Neuron (in vitro differentiated cells): ENCODE data around the gene BMP2.

Experiments used
- H2AFZ ChIP-seq: one replicate; pipeline ENCODE4 v1.6.1; 2013; ENCODE audit warnings: low read depth, mild to moderate bottlenecking, inconsistent platforms, low read length, moderate library complexity
- H3K27me3 ChIP-seq: one replicate; pipeline ENCODE4 v1.6.1; 2013; ENCODE audit warnings: low read length; ENCODE audit not compliant: insufficient read depth
- H3K36me3 ChIP-seq: one replicate; pipeline ENCODE4 v1.6.1; 2013; ENCODE audit warnings: low read length; ENCODE audit not compliant: insufficient read depth
- H3K4me1 ChIP-seq: one replicate; pipeline ENCODE4 v1.6.1; 2013; ENCODE audit warnings: low read length; ENCODE audit not compliant: insufficient read depth
- H3K4me3 ChIP-seq: 2 replicates; pipeline ENCODE4 v1.5.1; 2013; ENCODE audit warnings: mild to moderate bottlenecking, low read length, moderate library complexity
- H3K9me3 ChIP-seq: one replicate; pipeline ENCODE4 v1.6.1; 2013; ENCODE audit warnings: low read length

BMP2 gene

DNA sequence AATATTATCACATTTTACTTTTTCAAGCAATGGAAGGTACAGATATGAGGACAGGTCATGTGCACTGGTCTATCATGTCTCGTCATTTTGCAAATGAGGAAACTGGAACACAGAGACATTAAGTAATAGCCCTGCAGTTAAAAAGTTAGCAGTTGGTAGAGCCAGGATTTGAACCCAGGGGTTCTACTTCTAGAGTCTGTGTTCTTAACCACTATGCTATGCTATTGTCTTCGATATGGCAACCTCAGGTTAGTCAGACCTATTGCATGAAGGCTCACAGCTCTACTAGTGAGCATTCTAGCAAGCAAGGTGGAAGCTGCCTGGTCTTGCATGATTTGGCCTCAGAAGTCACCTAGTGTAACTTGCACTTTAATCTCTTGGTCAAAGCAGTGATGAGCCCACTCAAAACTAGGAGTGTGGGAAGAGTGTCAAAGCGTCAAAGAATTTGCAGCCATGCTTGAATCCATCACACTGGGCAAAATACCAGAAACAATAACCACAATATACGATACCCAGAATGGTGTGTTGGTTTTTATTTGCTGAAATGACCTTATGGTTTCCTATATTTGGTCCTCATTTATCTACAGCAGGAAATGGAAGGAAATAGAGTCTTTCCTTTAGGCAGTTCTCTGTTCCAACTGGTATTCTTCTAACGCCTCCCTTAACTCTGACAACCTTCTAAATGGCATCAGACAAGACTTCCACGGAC, 20.4 kb upstream of the BMP2 start:
- Histone ChIP-seq H3K36me3 (no peaks in the 10 kb centered on the region), H3K4me1 (no peaks in the 10 kb centered on the region), H2AFZ (no peak overlapping the region), H3K27me3 (no peaks in the 10 kb centered on the region), H3K4me3 (no peak overlapping the region), H3K9me3 (no peaks in the 10 kb centered on the region)

DNA sequence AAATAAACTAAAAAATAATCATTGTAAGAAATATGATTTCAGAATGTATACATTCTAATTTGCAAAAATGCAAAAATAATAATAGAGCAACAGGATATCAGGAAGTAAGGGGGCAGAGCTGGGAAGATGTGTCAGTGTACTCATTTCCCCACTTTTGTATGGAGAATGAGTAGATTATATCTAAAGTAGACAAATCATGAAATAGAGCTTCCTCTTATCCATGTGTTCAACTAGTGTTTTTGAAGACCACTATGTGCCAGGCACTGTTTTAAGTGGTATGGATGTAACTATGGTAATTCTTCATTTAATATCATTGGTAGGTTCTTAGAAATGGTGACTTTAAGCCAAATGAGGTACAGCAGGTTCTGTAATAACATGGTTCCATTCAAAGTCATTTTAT, 17.0 kb upstream of the BMP2 start:
- H2AFZ ChIP-seq = no peak overlapping the region
- H3K4me3 ChIP-seq = no peak overlapping the region
- no peaks in the 10 kb centered on the region for H3K27me3 ChIP-seq

DNA sequence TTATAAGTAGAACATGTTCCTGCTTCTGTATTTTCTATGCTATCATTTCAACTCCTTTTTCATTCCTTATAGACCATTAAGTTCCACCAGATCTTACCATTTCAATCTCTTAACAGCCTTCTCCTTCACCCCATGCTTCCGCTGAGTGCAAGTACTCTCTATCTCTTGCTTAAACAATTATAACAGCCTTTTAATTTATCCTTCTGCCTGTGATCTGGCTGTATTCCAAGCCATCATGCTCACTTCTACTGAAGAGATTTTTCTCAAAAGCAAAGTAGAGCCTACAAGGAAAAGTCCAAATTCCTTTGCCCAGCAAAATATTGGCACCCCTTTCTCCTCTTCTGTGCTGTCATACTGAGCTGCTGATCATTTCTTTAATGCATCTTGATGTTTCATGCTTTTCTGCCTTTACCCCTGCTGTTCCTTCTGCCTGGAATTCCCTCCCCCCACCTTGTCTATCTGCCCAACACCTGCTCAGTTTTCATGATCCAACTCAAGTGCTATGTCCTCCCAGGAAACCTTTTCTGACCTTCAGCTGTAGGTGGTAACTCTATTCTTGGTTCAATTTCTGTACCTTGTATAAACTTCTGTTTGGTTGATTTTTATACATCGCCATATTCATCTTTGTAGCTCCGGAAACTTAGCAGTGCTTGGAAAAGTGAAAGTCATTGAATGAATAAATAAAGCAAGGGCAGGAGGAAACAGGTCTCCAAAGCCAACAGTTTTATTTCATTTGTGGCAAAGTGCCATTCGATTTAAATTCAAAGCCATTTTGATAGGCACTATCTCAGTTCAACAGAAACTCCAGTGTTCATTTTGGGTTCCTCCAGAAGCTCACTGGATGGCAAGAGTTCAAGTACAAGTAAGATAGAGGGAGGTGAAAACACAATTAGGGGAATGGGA, 10.5 kb upstream of the BMP2 start:
- no peaks in the 10 kb centered on the region for H3K27me3 ChIP-seq
- no peak overlapping the region for H3K4me3 ChIP-seq
- no peak overlapping the region for H2AFZ ChIP-seq
- H3K4me1 ChIP-seq = no peaks in the 10 kb centered on the region
- H3K36me3 ChIP-seq = no peaks in the 10 kb centered on the region
- no peaks in the 10 kb centered on the region for H3K9me3 ChIP-seq

More for the DNA sequence above, 17.0 kb upstream of the BMP2 start:
- Histone ChIP-seq H3K9me3 (no peaks in the 10 kb centered on the region), H3K4me1 (no peaks in the 10 kb centered on the region), H3K36me3 (no peaks in the 10 kb centered on the region)

DNA sequence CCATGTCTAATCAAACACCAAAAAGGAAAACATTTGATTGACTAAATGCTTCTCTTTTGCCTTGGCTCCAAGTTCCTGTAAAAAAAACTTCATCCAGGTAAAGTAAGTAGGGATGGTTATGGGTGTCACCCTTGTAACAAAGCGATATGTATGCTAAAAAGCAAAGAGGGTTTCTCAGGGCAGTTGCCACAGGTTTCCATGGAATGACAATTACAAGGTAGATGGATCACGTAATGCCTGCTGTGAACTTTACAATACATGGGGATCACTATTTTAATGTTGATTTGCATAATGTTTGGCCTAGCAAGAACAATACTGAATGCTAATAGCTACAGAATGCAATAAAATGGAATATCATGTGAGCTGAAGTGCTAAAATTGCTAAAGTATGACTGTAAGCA, 2.9 kb upstream of the BMP2 start:
- Histone ChIP-seq H3K36me3 (no peaks in the 10 kb centered on the region), H3K4me3 (no peak overlapping the region), H3K4me1 (peaks cover 3% of the 10 kb centered on the region), H3K9me3 (no peaks in the 10 kb centered on the region), H3K27me3 (peaks cover 23% of the 10 kb centered on the region), H2AFZ (no peak overlapping the region)

GRCh38 chr20:6765469-6766058, 1.9 kb upstream of the BMP2 start:
- Histone ChIP-seq H3K4me3 (no peak overlapping the region), H3K4me1 (peaks cover 3% of the 10 kb centered on the region), H3K9me3 (no peaks in the 10 kb centered on the region), H3K36me3 (no peaks in the 10 kb centered on the region), H3K27me3 (peaks cover 32% of the 10 kb centered on the region), H2AFZ (no peak overlapping the region)

GRCh38 chr20:6766433-6766832, 1.1 kb upstream of the BMP2 start:
- no peak overlapping the region for H2AFZ ChIP-seq
- H3K9me3 ChIP-seq = no peaks in the 10 kb centered on the region
- peaks cover 3% of the 10 kb centered on the region for H3K4me1 ChIP-seq
- no peaks in the 10 kb centered on the region for H3K36me3 ChIP-seq
- H3K4me3 ChIP-seq = no peak overlapping the region
- peaks cover 40% of the 10 kb centered on the region for H3K27me3 ChIP-seq

GRCh38 chr20:6767126-6767535, 355 bp upstream of the BMP2 start:
- peaks cover 3% of the 10 kb centered on the region for H3K4me1 ChIP-seq
- peaks cover 46% of the 10 kb centered on the region for H3K27me3 ChIP-seq
- peak overlapping the region; percentile 43 for H3K4me3 ChIP-seq
- H2AFZ ChIP-seq = no peak overlapping the region
- H3K36me3 ChIP-seq = no peaks in the 10 kb centered on the region
- no peaks in the 10 kb centered on the region for H3K9me3 ChIP-seq

DNA sequence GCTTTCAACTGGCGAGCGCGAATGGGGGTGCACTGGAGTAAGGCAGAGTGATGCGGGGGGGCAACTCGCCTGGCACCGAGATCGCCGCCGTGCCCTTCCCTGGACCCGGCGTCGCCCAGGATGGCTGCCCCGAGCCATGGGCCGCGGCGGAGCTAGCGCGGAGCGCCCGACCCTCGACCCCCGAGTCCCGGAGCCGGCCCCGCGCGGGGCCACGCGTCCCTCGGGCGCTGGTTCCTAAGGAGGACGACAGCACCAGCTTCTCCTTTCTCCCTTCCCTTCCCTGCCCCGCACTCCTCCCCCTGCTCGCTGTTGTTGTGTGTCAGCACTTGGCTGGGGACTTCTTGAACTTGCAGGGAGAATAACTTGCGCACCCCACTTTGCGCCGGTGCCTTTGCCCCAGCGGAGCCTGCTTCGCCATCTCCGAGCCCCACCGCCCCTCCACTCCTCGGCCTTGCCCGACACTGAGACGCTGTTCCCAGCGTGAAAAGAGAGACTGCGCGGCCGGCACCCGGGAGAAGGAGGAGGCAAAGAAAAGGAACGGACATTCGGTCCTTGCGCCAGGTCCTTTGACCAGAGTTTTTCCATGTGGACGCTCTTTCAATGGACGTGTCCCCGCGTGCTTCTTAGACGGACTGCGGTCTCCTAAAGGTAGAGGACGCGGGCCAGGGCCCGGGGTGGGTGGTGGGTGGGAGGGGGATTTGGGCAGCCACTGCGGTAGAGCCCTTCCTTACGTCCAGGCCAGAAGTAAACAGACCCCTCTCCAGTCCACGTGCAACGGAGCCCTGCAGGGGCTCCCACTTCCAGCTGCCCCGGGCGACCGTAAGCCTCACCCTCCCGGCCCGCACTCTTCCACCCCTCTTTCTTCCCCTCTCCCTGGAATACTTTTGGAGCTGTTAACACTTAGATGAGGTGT, 998 bp downstream of the BMP2 start:
- H2AFZ ChIP-seq = peak overlapping the region; percentile 91
- peaks cover 3% of the 10 kb centered on the region for H3K4me1 ChIP-seq
- H3K4me3 ChIP-seq = peak overlapping the region; percentile 43
- no peaks in the 10 kb centered on the region for H3K36me3 ChIP-seq
- H3K27me3 ChIP-seq = peaks cover 48% of the 10 kb centered on the region
- no peaks in the 10 kb centered on the region for H3K9me3 ChIP-seq

DNA sequence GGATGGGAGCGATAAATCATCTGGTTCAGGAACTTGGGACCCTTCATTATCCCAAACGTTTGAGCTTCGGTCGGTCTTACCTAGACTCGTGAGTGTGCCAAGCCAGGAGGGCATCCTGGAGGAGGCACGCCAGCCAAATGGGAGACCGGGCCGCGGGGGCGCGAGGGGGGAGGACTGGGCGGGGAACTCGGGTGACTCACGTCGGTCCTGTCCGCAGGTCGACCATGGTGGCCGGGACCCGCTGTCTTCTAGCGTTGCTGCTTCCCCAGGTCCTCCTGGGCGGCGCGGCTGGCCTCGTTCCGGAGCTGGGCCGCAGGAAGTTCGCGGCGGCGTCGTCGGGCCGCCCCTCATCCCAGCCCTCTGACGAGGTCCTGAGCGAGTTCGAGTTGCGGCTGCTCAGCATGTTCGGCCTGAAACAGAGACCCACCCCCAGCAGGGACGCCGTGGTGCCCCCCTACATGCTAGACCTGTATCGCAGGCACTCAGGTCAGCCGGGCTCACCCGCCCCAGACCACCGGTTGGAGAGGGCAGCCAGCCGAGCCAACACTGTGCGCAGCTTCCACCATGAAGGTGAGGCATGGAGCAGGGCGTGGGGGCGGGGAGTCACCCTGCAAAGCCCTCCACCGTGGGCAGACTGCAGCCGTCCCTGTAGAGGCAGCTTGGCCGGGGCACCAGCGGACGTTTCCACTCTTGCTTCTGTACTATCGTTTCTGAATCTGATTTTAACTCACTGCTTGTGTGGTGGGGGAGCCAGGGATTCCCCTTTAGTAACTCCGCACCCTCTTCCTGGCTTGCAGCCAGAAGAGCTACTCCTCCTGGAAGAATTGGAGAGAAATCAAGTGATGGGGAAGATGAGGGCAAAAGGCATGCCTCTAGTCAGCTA, 2.7 kb downstream of the BMP2 start:
- Histone ChIP-seq H3K4me1 (peaks cover 3% of the 10 kb centered on the region), H2AFZ (no peak overlapping the region), H3K9me3 (no peaks in the 10 kb centered on the region), H3K36me3 (no peaks in the 10 kb centered on the region), H3K27me3 (peaks cover 48% of the 10 kb centered on the region), H3K4me3 (no peak overlapping the region)

GRCh38 chr20:6770786-6771100, 3.3 kb downstream of the BMP2 start:
- no peak overlapping the region for H3K4me3 ChIP-seq
- H2AFZ ChIP-seq = no peak overlapping the region
- peaks cover 50% of the 10 kb centered on the region for H3K27me3 ChIP-seq
- peaks cover 3% of the 10 kb centered on the region for H3K4me1 ChIP-seq
- no peaks in the 10 kb centered on the region for H3K36me3 ChIP-seq
- H3K9me3 ChIP-seq = no peaks in the 10 kb centered on the region

DNA sequence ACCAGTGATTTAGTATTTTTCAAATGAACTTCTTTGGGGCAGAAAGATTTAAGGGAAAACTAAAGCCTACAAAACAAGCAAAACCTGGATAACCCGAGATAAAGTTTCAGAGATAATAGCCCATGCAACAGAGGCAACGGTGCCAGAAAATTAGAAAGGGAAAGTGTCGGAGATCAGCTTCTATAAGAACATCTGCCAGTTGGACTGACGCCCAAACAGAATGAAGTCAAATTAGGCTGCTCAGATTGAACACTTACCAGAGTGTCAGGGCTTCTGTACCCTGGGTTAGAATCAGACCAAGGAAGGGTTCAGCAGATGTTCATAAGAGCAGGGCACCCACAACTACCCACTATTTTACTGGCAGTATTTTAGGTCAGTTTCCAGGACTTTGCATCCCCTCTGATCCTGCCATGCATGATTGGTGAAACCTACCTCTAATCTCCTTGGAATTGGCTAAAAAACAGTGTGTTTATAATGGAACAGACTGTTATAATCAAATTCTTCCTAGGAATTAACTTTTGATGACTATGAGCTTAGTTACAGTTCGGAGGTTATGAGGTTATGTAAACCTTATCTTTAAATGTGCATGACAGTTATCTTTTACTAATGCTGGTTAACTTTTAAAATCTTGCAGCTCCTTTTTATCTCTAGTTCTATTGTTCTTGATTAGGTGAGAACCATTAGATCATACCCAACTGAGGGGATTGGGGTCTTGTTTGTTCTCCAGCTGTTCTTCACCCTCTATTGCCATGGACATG, 13.1 kb downstream of the BMP2 start:
- Histone ChIP-seq H3K4me1 (no peaks in the 10 kb centered on the region), H2AFZ (no peak overlapping the region), H3K4me3 (no peak overlapping the region), H3K27me3 (peaks cover 2% of the 10 kb centered on the region), H3K36me3 (no peaks in the 10 kb centered on the region), H3K9me3 (no peaks in the 10 kb centered on the region)
